IPS-18c (cell line): ENCODE data around the gene RNASE11.

ENCODE experiments used
- H3K4me3 ChIP-seq: 2 replicates; pipeline ENCODE4 v1.7.0; 2013; ENCODE audit warnings: low read depth, mild to moderate bottlenecking, low read length, moderate library complexity; ENCODE audit not compliant: insufficient read depth
- H3K9me3 ChIP-seq: one replicate; pipeline ENCODE4 v1.6.1; 2013; ENCODE audit warnings: mild to moderate bottlenecking, low read length, moderate library complexity; ENCODE audit not compliant: control insufficient read depth, insufficient read depth

RNASE11 gene

GRCh38 chr14:20563971-20564370, 23.8 kb downstream of the RNASE11 start:
- H3K4me3 ChIP-seq, result no peak overlapping the region
- H3K9me3 ChIP-seq, result peaks cover 5% of the 10 kb centered on the region

- Histone ChIP-seq H3K4me3 (no peak within 1 kb of the TSS), H3K9me3 (no peaks in the 10 kb centered on the region)
Measured at GRCh38 chr14:20560961-20561360, 26.8 kb downstream of the RNASE11 start, which contains the start of gene RNASE9. RNASE9 (minus strand) TSS chr14:20561047.

- no peaks in the 10 kb centered on the region for H3K9me3 ChIP-seq
- H3K4me3 ChIP-seq, result no peak overlapping the region
Measured at GRCh38 chr14:20559461-20559904, 28.3 kb downstream of the RNASE11 start.

- Histone ChIP-seq H3K4me3 (no peak overlapping the region), H3K9me3 (no peaks in the 10 kb centered on the region)
Measured at GRCh38 chr14:20557212-20557542, 30.6 kb downstream of the RNASE11 start.

DNA sequence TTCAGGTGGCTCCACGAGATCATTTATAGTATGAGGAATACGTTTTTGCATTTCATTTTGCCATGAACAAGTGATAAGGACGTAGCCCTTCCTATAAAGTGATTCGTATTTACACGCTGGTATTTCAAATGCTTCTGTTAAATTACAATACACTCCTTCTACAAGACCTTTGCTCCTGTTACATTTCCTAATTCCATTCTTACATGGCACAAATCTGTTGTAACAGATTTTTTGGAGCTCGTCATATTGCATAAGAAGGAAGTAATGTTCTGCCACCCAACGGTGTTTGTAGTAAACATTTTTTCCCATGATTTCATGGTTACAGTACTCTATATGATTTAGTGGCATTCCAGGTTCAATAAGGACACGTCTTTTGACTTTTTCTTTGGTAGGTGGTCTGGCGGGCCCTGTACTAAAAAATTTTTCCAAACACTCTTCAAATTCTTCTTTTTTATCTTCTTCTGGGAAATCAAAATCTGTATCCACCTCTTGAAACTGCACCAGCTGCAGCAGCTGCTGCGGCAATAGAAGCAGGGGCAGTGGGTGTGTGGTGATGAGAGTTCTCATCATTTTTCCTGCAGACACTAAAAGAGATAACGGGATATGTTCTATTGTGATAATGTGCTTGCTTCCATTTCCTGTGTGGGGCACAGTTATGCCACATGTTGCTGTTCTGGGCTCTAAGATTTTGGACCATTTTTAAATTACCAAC, 31.1 kb downstream of the RNASE11 start:
- no peaks in the 10 kb centered on the region for H3K9me3 ChIP-seq
- no peak overlapping the region for H3K4me3 ChIP-seq

DNA sequence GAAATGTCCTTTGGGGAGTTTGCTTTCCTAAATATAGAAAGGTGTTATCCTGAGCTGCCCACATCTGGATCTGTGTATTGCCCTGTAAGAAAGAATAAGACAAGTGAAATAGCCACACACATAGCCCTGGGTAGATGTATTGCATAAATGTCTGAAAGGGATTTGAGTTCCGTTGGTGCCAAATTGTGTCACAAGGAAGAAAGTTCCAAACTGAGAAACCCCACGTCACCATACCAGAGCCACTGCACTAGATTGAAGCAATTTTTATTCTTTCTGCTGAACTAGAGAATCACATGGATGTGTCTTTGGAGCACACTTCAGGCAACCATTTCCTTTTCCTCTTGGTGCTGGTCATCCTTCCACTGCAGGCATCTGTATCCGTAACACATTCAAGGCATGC, 32.0 kb downstream of the RNASE11 start:
- Histone ChIP-seq H3K9me3 (no peaks in the 10 kb centered on the region), H3K4me3 (no peak overlapping the region)

DNA sequence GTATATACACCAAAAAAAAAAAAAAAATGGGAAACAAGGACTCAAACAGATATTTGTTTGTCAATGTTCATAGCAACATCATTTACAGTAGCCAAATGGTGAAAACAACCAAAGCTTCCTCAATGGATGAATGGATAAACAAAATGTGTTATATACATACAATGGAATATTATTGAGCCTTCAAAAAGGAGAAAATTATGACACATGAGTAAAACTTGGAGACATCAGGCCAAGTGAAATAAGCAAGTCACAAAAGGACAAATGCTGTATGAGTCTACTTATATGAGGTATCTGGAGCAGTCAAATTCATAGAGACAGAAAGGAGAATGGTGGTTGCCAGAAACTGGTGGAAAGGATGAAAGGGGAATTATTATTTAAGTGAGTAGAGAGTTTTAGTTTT, 34.8 kb downstream of the RNASE11 start:
- H3K4me3 ChIP-seq, result no peak overlapping the region
- no peaks in the 10 kb centered on the region for H3K9me3 ChIP-seq

DNA sequence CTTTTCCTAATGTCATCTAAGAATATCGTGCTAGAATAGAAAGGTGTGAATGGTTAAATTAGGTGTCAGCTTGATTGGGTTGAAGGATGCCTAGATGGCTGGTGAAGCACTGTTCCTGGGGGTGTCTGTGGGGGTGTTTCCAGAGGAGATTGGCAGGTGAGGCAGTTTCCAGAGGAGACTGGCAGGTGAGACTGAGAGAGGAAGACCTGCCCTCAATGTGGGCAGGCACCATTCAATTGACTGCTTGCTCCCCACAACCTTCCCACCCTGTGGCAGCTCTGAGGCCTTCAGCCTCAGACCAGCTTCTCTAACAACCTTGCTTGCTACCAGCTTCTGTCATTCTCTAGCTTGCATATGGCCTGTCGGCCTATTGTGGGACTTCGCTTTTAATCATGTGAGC, 36.2 kb downstream of the RNASE11 start:
- Histone ChIP-seq H3K4me3 (no peak overlapping the region), H3K9me3 (no peaks in the 10 kb centered on the region)

- H3K4me3 ChIP-seq, result no peak overlapping the region
- H3K9me3 ChIP-seq, result no peaks in the 10 kb centered on the region
Measured at GRCh38 chr14:20550926-20551325, 36.9 kb downstream of the RNASE11 start.

DNA sequence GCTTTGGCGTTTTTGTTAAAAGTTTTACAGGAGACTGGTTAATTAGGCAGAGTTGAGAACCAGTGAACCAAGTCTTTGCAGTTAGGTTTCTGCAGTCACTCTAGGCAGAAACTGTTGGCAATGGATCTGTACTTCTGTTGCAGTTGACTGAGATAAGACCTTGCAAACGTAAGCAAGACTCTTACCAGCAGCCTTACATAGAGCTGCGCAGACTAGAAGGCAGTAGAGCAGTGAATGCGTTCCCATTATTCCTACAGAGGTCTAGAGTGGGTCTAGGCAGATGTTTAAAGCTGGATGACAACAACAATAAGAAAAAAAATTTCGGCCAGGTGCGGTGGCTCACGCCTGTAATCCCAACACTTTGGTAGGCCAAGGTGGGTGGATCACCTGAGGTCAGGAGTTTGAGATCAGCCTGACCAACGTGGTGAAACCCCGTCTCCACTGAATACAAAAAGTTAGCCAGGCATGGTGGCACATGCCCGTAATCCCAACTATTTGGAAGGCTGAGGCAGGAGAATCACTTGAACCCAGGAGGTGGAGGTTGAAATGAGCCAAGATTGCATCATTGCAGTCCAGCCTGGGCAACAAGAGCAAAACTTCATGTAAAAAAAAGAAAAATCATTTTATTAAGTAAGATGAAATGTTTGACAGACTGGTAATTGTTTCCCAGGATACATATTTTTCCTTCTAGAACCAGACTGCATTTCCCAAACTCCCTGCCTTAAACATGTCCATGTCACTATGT, 39.2 kb downstream of the RNASE11 start:
- no peak overlapping the region for H3K4me3 ChIP-seq
- no peaks in the 10 kb centered on the region for H3K9me3 ChIP-seq

DNA sequence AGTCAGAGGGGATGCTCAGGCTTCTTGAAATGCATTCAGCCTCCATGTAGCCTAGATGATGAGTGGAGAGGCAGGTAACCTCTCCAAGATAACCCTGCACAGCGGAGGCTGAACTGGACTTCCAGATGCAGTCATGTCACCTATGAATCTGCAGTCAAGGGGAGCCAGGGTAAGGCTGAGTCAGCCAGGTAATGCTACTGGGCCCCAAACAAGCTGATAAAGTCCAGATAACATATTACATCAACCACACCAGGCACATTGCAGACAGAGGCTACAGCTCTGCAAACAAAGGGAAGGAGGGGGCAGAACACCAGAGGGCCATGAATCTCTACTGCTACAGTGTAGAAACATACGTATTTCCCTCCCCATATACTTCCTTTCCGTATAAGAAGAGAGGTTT, 40.9 kb downstream of the RNASE11 start:
- Histone ChIP-seq H3K4me3 (no peak overlapping the region), H3K9me3 (no peaks in the 10 kb centered on the region)

GRCh38 chr14:20539906-20540305, 47.9 kb downstream of the RNASE11 start:
- H3K9me3 ChIP-seq, result no peaks in the 10 kb centered on the region
- H3K4me3 ChIP-seq, result no peak overlapping the region
